HK-2 (cell line): ENCODE results near the gene ELOVL5.
"Not testable (repeated sequence)": the region's sequence is repeated elsewhere in the genome, so short reads cannot be mapped to it uniquely, and the experiment has no call there.

Source experiments
- DNase-seq: peaks from one replicate; pipeline ENCODE4 v3.0.0-alpha.2; 2018; ENCODE audit not compliant: unreplicated experiment

Gene ELOVL5

DNA sequence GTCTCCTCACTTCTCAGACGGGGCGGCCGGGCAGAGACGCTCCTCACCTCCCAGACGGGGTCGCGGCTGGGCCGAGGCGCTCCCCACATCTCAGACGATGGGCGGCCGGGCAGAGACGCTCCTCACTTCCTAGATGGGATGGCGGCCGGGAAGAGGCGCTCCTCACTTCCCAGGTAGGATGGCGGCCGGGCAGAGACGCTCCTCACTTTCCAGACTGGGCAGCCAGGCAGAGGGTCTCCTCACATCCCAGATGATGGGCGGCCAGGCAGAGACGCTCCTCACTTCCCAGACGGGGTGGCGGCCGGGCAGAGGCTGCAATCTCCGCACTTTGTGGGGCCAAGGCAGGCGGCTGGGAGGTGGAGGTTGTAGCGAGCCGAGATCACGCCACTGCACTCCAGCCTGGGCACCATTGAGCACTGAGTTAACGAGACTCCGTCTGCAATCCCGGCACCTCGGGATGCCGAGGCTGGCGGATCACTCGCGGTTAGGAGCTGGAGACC, 43.2 kb downstream of the ELOVL5 start:
- not testable (repeated sequence) for DNase-seq

DNA sequence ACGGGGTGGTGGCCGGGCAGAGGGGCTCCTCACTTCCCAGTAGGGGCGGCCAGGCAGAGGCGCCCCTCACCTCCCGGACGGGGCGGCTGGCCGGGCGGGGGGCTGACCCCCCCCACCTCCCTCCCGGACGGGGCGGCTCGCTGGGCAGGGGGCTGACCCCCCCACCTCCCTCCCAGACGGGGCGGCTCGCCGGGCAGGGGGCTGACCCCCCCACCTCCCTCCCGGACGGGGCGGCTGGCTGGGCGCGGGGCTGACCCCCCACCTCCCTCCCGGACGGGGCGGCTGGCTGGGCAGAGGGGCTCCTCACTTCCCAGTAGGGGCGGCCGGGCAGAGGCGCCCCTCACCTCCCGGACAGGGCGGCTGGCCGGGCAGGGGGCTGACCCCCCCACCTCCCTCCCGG, 43.8 kb downstream of the ELOVL5 start:
- DNase-seq, result not testable (repeated sequence)

DNA sequence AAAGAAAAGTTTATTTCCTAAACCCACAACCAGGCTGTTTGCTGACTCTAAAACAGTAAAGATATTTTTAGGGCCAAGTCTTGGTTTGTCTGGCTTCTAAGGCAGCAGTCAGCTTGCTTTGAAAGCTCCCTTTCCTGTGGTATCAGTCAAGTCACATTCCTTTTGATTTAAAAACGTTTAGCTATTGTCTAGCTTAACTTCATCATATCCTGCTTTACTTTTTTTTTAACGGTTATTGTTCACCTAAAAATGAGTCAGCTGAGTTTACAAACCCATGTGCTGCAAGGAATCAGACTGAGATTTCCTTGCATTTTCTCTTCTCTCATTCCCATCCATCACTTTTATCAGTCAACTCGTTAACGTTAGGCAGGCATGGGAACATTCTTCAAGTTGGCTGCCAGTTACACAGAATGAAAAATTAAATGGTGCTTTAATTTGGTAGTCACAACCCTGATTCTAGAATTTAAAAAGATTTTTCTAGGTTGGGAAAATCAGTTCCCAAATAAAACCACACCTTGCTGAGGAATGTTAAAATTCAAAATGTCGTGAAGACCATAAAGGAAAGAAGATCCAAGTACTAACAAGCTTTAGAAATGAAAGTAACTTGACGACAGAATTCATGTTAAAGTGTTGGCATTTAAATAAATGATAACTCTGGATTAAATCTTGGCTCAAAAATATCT, 45.9 kb downstream of the ELOVL5 start:
- DNase-seq, result no peak

DNA sequence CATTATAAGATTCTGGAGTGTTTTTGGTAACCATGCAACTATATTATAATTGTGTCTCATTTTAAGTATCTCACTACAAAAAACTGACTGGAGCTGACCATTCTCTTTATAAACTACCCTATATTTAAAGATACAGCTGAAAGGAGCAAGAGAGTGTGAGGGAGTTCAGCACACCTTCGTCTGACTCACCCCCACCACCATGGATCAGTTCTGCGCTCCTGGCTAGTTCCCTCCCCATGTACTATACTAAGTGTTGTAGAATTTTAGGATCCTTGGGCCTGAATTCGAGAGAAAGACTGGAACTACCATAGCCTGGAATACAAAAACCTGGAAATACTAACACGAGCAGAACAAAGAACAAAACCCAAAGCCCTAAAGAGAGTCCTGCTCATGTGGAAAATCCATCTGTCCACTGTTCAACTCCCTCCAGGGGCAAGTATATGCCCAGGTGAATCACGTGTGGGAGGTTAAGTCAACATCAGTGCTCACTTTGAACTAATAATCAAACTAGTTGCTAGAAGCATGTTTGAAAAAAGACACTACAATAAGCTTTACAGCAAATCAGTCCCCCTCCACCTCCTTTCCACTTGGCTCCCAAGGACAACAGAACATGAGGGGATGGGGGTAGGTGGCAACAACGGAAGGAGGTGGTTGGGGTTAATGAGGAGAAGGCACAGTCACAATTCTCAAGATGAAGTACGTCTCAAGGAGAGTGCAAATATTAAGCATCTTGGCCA, 46.8 kb downstream of the ELOVL5 start:
- no peak for DNase-seq

DNA sequence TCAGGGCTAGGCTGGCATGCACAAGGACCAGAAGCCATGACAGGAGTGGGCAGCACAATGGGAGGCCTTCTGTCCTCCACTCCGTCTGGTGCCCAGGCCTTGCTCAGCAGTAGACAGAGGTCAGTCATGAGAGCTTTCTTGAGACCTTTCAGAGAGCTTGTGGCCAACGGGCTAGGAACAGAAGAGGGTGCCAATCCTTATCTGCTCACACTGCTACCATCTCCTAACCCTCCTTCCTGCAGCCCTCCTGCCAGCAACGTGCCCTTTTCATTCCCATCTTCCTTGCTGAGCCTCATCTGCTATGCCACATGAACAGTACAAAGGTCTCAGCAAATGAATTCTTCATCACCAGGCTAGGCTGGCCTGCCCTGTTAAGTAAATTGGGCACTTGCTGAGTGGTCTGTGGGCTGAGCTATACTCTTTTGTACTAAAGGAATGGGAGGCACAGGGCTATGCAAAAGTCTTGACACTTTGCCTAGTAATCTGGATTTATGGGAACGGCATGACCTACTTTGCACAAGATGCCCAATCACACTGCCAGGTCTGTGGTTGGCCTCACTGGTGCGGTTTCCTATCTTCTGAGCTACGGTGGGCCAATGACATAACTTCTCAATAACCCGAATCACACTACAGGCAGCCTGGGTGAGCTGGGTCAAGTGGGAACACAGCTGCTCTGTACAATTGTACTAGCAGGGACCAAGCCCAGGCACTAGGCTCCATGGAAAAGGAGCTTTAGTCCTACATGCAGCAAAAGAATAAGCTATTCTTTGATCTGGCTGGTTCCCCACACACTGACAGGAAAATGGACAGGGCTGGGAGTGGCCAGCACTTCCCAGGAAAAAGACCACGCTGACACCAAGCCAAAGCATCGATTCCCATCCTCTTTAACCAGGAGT, 47.8 kb downstream of the ELOVL5 start:
- DNase-seq, result no peak

DNA sequence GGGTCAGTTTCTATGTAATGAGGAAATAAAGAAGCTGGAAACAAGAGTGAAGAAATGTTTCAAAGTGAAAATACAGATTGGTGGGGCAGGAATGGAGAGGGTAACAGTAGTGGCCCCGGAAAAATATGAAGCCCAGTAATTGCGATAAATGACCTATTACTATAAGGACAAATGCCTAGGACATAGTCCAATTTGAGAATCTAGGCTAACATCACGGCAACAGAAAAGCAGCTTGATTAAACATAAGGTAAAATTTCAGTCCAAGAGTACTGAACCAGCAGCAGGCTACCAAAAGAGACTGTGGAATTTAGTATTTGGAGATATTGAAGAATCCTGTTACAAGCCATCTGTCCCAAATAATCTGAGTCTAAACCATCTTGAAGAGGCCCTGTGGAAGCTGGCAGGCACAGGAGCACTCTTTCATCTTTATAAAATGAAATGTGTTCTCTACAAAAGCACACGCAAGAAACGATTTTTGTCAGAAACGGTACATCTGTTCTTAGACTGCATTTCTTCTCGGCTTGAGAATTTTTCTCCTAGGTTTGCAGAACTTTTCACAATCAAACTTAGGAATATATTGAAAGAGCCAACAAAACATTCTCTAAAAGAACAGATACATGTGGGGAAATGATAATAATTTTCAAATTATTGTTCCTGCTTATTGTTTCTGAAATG, 49.3 kb downstream of the ELOVL5 start:
- DNase-seq, result no peak

DNA sequence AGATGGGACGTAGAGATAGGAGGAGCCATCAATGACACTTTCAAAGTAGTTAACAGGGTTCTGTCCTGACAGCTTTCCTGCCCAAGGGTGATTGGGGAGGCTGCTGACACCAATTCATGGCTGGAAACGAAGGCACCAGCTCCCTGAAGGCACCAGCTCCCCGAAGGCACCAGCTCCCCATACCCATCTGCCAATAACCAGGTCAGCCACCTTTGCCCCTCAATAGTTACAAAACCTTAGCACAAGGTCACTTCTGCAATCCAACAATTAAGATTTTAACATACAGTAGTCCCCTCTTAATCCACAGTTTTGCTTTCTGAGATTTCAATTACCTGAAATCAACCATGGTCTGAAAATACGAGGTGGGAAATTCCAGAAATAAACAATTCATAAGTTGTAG, 51.7 kb downstream of the ELOVL5 start:
- DNase-seq, result no peak

DNA sequence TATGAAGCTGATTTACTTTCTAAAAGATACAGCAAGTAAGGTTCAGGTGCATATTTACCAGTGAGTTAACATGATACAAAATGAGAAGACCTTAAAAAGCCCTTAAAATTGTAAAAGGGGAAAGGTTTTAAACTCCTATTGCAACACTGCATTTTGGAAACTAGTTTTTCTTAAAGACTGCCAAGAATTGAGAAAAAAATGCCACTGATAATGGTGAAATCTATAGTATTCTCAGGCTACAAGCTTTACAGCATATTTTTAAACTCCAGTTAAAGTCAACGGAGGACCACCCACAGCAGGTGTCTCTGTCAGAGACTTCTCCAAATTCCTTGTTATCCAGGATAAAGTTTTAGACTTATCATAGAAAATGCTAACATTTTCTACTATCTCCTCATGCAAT, 53.6 kb downstream of the ELOVL5 start:
- DNase-seq, result no peak

DNA sequence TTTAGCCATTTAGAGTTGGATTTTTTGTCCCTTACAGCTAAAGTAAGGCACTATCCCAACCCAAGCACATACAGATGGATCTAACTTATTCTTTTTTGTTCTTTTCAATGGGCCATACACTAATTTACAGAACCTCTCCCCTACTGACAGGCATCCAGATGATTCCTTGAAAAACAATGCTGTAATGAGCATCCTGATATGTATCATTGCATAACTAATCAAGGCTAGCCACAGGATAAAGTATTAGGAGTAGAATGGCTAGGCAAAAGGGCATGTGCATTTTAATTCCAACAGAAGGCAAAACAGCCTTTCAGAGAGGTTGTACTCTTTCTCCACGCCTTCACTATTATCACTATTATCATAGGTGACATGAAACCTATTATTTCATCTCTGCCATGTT, 54.1 kb downstream of the ELOVL5 start:
- no peak for DNase-seq

DNA sequence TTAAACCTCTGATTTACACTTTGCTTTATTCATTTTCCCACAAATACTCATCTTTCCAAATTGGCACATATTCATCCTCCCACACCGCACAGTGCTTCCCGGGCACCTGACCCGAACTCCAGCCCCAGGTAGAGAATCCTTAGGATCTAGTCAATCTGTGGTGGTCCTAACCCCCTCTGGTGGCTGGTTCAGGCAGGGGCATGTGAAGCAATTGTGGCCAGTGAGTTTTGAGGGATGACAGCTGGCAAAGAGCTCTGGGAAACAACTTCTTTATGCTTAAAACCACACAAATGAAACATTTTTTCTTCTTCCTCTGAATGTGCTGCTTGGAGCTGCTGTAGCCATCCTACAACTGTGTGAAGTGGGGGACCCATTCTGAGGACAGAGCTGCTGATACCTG, 54.7 kb downstream of the ELOVL5 start:
- DNase-seq, result no peak

DNA sequence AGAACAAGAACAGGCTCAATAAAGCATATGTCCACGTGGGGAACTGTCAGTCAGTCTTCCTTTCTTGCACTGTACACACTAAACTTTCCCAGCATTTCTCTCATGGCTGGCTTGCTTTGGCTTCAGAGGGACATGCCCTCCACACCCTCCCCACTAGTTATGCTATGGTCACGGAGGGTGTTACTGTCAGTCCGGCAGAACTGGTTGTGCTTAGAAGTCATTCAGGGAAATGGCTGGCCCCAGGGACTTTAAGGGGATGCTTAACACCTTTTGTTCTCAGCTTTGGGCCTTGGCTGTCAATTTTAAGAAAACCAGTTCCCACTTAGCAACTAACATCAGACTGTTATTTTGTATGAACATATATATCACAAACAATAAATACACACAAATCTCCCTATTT, 55.1 kb downstream of the ELOVL5 start:
- DNase-seq, result no peak

DNA sequence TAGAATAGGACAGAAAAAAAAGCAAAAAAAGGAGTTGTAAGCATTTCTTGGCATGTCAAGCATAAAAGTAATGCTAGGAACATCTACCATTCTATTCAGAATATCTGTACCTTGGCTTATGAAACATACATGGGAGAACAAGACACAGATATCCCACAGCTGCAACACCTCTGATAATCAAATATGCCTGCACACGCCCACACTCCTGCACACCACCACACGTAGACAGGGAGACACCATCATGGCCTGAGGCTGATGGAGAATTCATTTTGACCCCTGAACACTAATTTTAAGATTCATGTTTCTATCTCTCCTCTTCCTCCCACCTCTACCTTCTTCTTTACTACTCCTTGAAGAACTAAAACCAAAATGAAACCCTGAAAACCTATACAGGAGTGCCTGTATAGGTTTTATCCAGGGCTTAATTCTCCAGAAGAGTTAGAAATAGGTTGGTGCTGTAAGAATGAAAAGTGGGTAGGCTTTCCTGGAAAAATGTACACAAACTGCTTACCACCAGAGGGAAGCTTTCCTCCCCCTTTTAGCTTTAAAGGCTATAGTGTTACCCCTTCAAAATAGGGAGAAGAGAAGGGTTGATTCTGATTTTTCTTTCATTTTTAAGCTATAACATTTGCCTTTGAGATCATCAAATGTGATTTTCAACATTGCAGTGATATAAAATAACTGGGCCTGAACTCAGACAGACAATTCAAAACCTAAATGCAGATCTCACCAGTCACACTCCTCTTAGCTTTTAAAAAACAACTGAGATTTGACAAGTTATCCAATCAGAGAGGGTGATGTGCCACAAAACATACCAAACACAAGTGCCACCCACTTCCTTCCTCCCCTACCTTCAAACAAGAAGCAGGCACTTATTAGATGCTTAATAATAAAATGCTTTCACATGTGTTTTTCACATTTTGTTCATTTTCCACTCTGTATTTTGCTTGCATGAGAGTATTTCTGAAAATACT, 57.9 kb downstream of the ELOVL5 start:
- DNase-seq, result no peak

DNA sequence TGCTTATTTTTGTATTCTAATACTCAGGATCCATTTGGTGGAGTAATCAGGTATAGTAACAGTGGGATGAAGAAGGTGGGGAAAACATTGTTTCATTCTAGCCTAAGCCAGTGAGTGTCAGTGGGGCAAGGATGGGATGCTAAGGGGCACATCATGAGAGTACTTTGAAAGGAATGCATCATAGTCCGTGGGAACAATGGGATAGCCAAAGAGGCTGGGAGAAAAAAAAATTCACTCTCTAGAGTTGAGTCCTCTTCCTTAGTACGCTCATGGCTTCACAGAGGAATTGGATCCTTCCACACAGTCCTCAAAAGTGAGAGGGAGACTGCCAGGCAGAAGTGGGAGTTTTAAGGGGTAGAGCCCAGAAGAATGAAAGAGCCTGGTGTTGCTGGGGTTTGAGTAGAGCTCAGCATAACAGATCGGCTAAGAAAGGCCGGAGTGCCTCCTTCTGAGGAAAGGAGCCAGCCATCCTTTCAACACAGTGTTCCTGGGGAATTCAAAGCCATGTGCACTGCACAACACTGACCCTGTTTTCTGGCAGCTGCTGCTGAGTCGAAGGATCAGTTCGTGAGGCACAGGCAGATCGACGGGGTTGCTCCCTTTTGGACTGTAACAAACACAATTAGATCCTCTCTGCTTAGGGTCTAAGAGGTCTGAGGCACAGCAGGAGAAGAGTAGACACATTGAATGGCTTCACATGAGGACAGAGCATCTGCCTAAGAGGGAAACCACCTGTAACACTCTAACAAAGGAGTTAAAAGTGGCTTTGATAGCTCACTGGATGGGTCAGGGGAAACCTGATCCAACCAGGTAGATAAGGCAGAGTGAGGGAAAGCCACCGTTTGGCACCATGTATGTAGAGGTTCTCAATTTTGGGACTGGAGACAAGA, 61.2 kb downstream of the ELOVL5 start:
- no peak for DNase-seq

DNA sequence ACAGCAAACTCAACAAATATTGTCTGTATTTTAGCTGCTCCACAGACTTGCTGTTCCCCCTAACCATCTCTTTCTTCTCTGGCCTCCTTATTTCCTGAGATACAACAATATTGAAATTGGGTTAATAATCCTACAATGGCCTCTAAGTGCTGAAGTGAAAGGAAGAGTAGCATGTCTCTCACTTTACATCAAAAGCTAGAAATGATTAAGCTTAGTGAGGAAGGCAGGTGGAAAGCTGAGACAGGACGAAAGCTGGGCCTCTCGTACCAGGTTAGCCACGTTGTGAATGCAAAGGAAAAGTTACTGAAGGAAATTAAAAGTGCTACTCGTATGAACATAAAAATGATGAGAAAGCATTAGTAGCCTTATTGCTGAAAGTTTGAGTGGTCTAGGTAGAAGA, 63.8 kb downstream of the ELOVL5 start:
- no peak for DNase-seq

DNA sequence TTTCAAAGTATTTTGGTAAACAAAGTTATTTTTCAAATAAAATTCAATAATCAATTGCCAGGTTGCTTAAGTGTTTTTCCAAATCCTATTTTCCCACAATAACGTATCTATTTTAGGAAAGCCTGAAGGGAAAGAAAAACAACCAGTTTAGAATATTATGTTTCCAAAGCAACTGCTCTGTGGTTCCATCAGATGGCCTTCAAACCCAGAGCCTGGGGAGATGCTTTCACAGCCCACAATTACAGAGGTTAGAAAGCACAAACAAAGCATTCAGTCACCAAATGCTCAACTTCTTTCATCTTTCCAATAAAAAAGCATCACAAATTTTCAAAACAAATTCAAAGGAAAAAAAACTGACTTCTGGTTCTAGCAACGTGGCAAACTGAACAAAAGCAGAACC, 66.0 kb downstream of the ELOVL5 start:
- no peak for DNase-seq

DNA sequence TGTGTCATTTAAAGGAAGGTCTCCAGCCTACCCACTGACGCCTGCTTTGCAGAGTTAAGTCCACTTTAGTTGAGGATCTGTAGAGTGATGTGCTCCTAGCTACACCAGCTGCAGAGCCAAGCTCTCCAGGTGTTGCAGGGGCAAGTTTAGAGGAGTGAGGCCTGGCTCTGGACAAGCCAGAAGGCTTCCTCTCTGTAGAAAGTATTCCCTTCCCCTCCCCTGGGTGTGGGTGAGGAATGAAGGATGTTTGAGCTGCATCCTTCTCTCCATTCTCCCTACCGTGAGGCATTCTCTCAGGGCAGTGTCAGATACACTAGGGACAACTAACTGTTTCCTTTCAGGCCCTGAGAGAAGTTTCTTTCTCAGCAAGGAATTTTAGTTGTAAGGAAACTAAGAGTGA, 66.5 kb downstream of the ELOVL5 start:
- DNase-seq, result no peak

DNA sequence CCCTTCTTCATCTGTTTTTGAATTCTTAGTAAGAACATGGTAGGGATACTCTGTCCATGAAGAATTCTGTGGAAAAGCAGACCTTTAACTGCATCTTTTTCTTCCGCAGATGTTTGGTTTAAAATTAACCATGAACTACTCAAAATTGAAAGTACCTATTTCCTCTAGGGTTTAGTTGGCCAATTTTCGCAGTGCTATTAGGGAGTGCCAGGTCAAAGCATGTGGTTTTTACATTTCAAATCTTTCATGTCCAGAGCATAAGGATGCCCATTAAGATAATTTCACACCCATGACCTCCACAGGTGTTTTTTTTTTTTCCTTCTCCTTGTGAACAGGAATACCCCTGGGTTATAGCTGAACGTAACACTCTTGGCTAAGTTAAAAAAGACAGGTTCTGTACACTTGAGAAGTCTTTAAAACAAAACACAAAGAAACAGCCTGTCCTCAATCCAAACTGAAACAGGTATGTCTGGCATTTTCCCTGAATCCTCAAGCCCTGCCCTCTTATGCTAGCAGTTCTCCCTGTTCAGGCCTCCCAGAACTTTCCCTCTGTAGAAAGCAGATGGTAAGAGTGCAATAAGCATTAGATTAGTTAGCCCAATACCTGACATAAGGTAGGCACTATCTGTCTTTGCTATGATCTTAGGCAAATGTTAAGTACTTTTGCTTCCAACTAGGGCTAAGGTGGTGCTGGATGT, 67.1 kb downstream of the ELOVL5 start:
- DNase-seq, result no peak

DNA sequence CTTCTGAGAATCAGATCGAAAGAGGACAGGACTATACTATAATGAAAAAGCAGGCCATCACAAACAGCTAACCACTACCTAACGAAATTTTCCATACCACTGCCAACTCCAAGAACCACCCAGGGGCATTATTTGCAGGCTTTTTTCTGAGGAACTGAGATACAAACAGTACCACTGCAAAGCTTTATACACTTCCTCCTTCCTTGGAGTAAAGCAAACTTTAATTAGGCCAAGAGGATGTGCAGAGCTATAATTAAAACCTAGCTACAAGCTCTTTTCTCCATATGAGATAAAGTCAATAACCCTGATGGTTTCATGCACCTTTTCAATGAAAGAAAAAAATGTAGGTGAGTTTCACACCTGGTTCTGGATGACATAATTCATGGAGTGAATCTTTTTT, 68.5 kb downstream of the ELOVL5 start:
- no peak for DNase-seq

DNA sequence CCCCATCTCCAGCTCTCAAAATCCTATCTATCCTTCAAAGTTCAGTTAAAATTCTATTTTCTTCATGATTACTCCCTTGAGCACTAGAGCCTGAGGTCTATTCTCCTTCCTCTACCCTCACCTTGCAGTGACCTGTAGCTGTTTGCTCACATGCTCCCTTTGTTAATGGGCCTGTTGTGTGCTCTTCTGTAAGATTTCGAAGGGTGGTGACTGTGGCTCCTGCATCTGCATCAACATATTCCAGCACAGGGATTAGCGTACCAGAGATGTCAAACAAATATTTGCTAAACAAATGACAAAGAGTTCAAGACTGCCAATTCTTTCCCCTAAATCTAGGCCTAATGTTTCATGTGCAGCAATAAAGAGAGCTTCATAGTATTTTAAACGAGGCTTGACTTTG, 69.5 kb downstream of the ELOVL5 start:
- DNase-seq, result no peak
